Measurements from ENCODE around the gene AADAC.

The AADAC gene

GRCh38 chr3:151877269-151877668 is 63.4 kb downstream of the AADAC start:
- no peak overlapping the region for H3K4me3 ChIP-seq (ENCODE audit: low read depth, low read length)
- in situ Hi-C loops (cut with HindIII; ENCODE audit: low pct_ligation_motif_present, low sequenced_read_pairs) = no loop called here
- H3K36me3 ChIP-seq (replicated peaks) = no peaks in the 10 kb centered on the region
- no peak for DNase-seq
- no peaks in the 10 kb centered on the region for H3K27me3 ChIP-seq (replicated peaks)
- no peak overlapping the region for H3K27ac ChIP-seq
- TF ChIP-seq CTCF (IDR thresholded peaks at IDR 0.05; ENCODE audit: low read depth, low read length, missing control alignments) = no peak

Measured in brain microvascular endothelial cell (primary cell).